Ovary (tissue), 3 donors: ENCODE data around the gene RPRD2.

Experiments used
- CTCF ChIP-seq, 3 donors: fragments of 450-650 bp in 2 of 3; fragments of 200-600 bp in 1 of 3; IDR thresholded peaks; one replicate each; pipeline versions ENCODE4 v1.5.1 to v1.8.0; 2016 to 2022; ENCODE audit warnings: antibody characterized with exemption in 3 of 3, mild to moderate bottlenecking in 1 of 3
- EP300 ChIP-seq: sonication (generic); formaldehyde crosslinking; IDR thresholded peaks from one replicate; pipeline ENCODE4 v1.6.1; 2017; ENCODE audit warnings: antibody characterized with exemption
- POLR2A ChIP-seq: fragments of 450-650 bp; IDR thresholded peaks from one replicate; pipeline ENCODE4 v1.6.1; 2017; ENCODE audit warnings: antibody characterized with exemption, mild to moderate bottlenecking, moderate library complexity
- donor health status: DM: no; HTN: no; CAD: no.

- TF ChIP-seq CTCF (IDR thresholded peaks at IDR 0.05) (no peak), POLR2A (no peak), EP300 (no peak)
These were observed 77.2 kb downstream of the RPRD2 start for GRCh38 chr1:150441121-150441520.
